Measurements from ENCODE around the gene G0S2. TPM values are rescaled to one million over a fixed set of nuclear protein-coding genes. Genes with fewer than 3 reads are reported as not detected.

Gene G0S2
- total RNA-seq, 1 experiment from 2014 or later = 620 TPM

- Histone ChIP-seq H3K9me3 (ENCODE audit: low read length) (no peaks in the 10 kb centered on the region), H3K4me3 (ENCODE audit: low read length) (peak overlapping the region; percentile 36; the same call in 1 of the 2 replicates), H2AFZ (ENCODE audit: low read length) (no peak overlapping the region), H3K9me2 (replicated peaks; ENCODE audit: low read length) (no peaks in the 10 kb centered on the region), H3K36me3 (ENCODE audit: low read depth, low read length) (peaks cover 5% of the 10 kb centered on the region), H3K27me3 (ENCODE audit: low read length) (no peaks in the 10 kb centered on the region), H3K79me2 (ENCODE audit: low read length) (peaks cover 38% of the 10 kb centered on the region), H4K20me1 (ENCODE audit: low read length) (peaks cover 5% of the 10 kb centered on the region), H3K4me1 (ENCODE audit: insufficient read depth, low read length) (peaks cover 80% of the 10 kb centered on the region), H3K9ac (ENCODE audit: low read length) (peak overlapping the region; percentile 66), H3K27ac (ENCODE audit: low read length) (peak overlapping the region; percentile 95), H3K4me2 (ENCODE audit: low read length) (peak overlapping the region; percentile 79), H3F3A (ENCODE audit: low read length, unreplicated experiment) (peaks cover 16% of the 10 kb centered on the region)
- no TSS peak for BruUV-seq (replicated peaks)
- DNase-seq (peak; percentile 99), ATAC-seq (peak; percentile 49)
- intact Hi-C loops (cut with micrococcal nuclease) = no loop called here
- CTCF ChIA-PET = interaction anchor here (0.6 kb wide), 1 partner anchor 172 kb away, joined by 4 read pairs; no protein-coding TSS in a partner anchor
- TF ChIP-seq EZH2phosphoT487 (IDR thresholded peaks at IDR 0.05; ENCODE audit: borderline replicate concordance, low read length) = no peak
- TF ChIP-seq EZH2 (IDR thresholded peaks at IDR 0.05; ENCODE audit: low read length, unreplicated experiment) = no peak
- TF ChIP-seq, protein P1, sequence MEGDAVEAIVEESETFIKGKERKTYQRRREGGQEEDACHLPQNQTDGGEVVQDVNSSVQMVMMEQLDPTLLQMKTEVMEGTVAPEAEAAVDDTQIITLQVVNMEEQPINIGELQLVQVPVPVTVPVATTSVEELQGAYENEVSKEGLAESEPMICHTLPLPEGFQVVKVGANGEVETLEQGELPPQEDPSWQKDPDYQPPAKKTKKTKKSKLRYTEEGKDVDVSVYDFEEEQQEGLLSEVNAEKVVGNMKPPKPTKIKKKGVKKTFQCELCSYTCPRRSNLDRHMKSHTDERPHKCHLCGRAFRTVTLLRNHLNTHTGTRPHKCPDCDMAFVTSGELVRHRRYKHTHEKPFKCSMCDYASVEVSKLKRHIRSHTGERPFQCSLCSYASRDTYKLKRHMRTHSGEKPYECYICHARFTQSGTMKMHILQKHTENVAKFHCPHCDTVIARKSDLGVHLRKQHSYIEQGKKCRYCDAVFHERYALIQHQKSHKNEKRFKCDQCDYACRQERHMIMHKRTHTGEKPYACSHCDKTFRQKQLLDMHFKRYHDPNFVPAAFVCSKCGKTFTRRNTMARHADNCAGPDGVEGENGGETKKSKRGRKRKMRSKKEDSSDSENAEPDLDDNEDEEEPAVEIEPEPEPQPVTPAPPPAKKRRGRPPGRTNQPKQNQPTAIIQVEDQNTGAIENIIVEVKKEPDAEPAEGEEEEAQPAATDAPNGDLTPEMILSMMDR (conservative IDR thresholded peaks at IDR 0.05; ENCODE audit: low read depth, low read length) = no peak
- POLR2A ChIA-PET (ENCODE audit: unreplicated experiment) = interaction anchor here (0.9 to 1.0 kb wide), 2 partner anchors 19 to 20 kb away, joined by 3 read pairs; no protein-coding TSS in a partner anchor
Measured at GRCh38 chr1:209655411-209656231, 19.6 kb upstream of the G0S2 start.

GRCh38 chr1:209657140-209657879 is 17.9 kb upstream of the G0S2 start:
- POLR2A ChIA-PET (ENCODE audit: unreplicated experiment) = interaction anchor here (1.4 kb wide), 1 partner anchor 18 kb away, joined by 13 read pairs; the partner anchor contains the start of gene G0S2
- H3K4me3 ChIP-seq (ENCODE audit: low read length) = no peak overlapping the region
- no TSS peak for BruUV-seq (replicated peaks)
- intact Hi-C loops (cut with micrococcal nuclease) = no loop called here
- peaks cover 79% of the 10 kb centered on the region for H3K4me1 ChIP-seq (ENCODE audit: insufficient read depth, low read length)
- H3K9ac ChIP-seq (ENCODE audit: low read length) = peak overlapping the region; percentile 55
- H3F3A ChIP-seq (ENCODE audit: low read length, unreplicated experiment) = peaks cover 14% of the 10 kb centered on the region
- no peak for TF ChIP-seq EZH2 (IDR thresholded peaks at IDR 0.05; ENCODE audit: low read length, unreplicated experiment)
- no peak for TF ChIP-seq EZH2phosphoT487 (IDR thresholded peaks at IDR 0.05; ENCODE audit: borderline replicate concordance, low read length)
- TF ChIP-seq, protein P1 (conservative IDR thresholded peaks at IDR 0.05; ENCODE audit: low read depth, low read length) = no peak
- CTCF ChIA-PET = no interaction called here
- peak; percentile 99 for DNase-seq
- peaks cover 21% of the 10 kb centered on the region for H3K79me2 ChIP-seq (ENCODE audit: low read length)
- H4K20me1 ChIP-seq (ENCODE audit: low read length) = no peaks in the 10 kb centered on the region
- no peaks in the 10 kb centered on the region for H3K27me3 ChIP-seq (ENCODE audit: low read length)
- H3K9me2 ChIP-seq (replicated peaks; ENCODE audit: low read length) = no peaks in the 10 kb centered on the region
- no peak overlapping the region for H2AFZ ChIP-seq (ENCODE audit: low read length)
- no peaks in the 10 kb centered on the region for H3K36me3 ChIP-seq (ENCODE audit: low read depth, low read length)
- peak; percentile 64 for ATAC-seq
- no peaks in the 10 kb centered on the region for H3K9me3 ChIP-seq (ENCODE audit: low read length)
- peak overlapping the region; percentile 95 for H3K27ac ChIP-seq (ENCODE audit: low read length)
- H3K4me2 ChIP-seq (ENCODE audit: low read length) = peak overlapping the region; percentile 56

All from PC-3 (cell line).